Fibroblast of lung (primary cell): Measurements from ENCODE around the gene LPA.

Experiments used
- CTCF ChIP-seq, 2 donors: IDR thresholded peaks in 1 of 2; conservative IDR thresholded peaks in 1 of 2; 1 replicate in 1 of 2; 2 replicates in 1 of 2; pipeline ENCODE4 v1.5.1; 2011 to 2012; ENCODE audit warnings: low read length in 2 of 2, control low read depth in 1 of 2, inconsistent platforms in 1 of 2, low read depth in 1 of 2, mild to moderate bottlenecking in 1 of 2
- EZH2 ChIP-seq: IDR thresholded peaks from 2 replicates; pipeline ENCODE4 v1.5.1; 2012; ENCODE audit warnings: low read length, control low read depth, mild to moderate bottlenecking; ENCODE audit errors: missing control alignments

DNA sequence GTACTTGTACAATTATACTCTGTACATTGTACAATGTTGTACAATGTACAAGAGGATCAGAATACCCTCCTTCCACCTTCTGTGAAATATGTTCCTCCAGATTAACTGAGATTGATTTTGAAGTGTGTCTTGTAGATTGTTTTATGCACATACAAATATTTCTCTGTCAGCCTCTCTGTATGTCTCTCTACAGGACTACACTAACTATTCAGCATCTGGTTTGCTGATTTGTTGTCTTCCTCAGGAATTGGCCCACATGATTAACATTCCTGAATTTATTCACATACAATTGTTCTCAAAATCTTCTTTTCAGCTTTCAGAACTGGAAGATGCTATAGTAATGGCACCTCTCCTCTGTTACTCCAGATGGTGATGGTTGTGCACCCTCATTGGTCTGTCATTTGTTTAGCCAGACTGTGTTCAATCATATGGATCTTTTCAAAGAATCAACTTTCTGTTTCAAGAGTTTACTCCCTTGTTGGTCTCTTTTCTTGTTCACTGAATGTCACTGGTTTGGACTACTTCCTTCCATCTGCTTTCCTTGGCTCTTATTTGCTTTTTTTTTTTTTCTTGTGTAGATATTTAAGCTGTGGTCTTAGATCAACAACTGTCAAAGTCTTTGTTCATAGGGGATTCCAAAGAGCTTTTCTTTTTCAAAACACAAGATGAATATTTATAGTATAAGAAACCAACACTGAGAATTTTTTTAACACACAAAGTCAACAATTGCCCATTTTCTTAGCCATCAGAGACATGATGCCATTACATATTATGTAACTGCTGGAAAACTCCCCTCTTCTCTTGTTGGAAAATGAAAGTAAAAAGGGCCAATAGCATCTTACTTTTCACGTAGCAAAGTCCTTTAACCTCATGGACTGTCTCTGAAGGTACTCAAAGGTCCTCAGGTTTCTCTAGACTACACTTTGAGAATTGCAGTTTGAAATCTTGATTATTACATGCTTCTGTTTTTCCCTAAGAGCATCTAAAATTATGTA is 67.9 kb downstream of the LPA start:
- no peak for TF ChIP-seq CTCF (conservative IDR thresholded peaks at IDR 0.05 in 1 of 2, IDR thresholded peaks at IDR 0.05 in 1 of 2; ENCODE audit: low read depth in 1 of 2, low read length in 2 of 2)
- TF ChIP-seq EZH2 = no peak
